HFF-Myc (cell line): ENCODE results near the gene SORCS2.

Experiments used
- DNase-seq: peaks from one replicate; pipeline ENCODE4 v3.0.0-alpha.2; 2011; ENCODE audit warnings: low read depth; ENCODE audit errors: extremely low read depth
- H3K4me3 ChIP-seq: replicated peaks from 2 replicates; pipeline ENCODE4 v1.5.1; 2011; ENCODE audit warnings: low read depth, mild to moderate bottlenecking, control low read depth, low read length
- TF ChIP-seq, protein P1 (sequence below): IDR thresholded peaks from 2 replicates; pipeline ENCODE4 v1.5.1; 2012; ENCODE audit warnings: mild to moderate bottlenecking, low read depth, low read length, control low read depth; ENCODE audit errors: missing control alignments

SORCS2 gene

GRCh38 chr4:7166981-7167700 is 25.2 kb upstream of the SORCS2 start:
- no peak for DNase-seq
- H3K4me3 ChIP-seq, result no peak overlapping the region
- TF ChIP-seq, protein P1, sequence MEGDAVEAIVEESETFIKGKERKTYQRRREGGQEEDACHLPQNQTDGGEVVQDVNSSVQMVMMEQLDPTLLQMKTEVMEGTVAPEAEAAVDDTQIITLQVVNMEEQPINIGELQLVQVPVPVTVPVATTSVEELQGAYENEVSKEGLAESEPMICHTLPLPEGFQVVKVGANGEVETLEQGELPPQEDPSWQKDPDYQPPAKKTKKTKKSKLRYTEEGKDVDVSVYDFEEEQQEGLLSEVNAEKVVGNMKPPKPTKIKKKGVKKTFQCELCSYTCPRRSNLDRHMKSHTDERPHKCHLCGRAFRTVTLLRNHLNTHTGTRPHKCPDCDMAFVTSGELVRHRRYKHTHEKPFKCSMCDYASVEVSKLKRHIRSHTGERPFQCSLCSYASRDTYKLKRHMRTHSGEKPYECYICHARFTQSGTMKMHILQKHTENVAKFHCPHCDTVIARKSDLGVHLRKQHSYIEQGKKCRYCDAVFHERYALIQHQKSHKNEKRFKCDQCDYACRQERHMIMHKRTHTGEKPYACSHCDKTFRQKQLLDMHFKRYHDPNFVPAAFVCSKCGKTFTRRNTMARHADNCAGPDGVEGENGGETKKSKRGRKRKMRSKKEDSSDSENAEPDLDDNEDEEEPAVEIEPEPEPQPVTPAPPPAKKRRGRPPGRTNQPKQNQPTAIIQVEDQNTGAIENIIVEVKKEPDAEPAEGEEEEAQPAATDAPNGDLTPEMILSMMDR, result no peak

GRCh38 chr4:7167706-7168105 is 24.6 kb upstream of the SORCS2 start:
- TF ChIP-seq, protein P1, result no peak

GRCh38 chr4:7168106-7168505 is 24.2 kb upstream of the SORCS2 start:
- no peak overlapping the region for H3K4me3 ChIP-seq
- TF ChIP-seq, protein P1, result no peak
- no peak for DNase-seq

More at GRCh38 chr4:7167706-7168105, 24.6 kb upstream of the SORCS2 start:
- no peak for DNase-seq
- H3K4me3 ChIP-seq, result no peak overlapping the region

DNA sequence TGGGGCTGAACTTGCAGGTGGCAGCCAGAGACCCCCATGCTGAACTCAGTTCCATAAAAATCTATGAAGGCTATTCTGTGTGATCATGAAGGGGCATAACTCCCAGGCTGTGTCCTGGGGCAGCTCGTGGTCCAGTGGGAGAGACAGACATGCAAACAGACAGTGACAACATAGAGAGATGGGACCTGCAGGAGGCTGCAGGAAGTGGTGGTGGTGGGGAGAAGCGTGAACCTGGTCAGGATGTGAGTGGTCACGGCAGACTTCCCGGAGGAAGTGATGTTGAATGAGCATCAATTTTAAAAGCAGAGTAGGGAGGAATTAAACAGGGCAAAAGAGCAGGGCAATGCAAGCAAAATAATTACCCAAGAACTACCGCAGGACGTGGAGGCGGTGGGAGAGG is 23.2 kb upstream of the SORCS2 start:
- TF ChIP-seq, protein P1, result no peak
- no peak for DNase-seq
- no peak overlapping the region for H3K4me3 ChIP-seq

DNA sequence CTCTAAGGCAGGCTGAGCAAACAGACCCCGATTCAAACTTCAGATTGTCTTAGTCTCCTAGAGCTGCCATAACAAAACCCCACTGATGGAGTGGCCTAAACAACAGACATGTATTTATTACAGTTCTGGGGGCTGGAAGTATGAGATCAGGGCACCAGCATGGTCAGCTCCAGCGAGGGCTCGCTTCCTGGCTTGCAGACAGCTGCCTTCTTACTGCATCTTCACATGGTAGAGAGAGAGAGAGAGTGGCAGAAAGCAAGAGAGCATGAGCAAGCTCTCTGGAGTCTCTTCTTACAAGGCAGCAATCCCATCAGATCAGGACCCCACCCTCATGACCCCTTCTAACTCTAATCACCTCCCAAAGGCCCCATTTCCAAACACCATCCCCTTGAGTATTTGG is 22.3 kb upstream of the SORCS2 start:
- no peak for DNase-seq
- TF ChIP-seq, protein P1, result no peak
- H3K4me3 ChIP-seq, result no peak overlapping the region

- DNase-seq, result no peak
- H3K4me3 ChIP-seq, result no peak overlapping the region
- TF ChIP-seq, protein P1, result no peak
Measured at GRCh38 chr4:7171191-7171900, 21.0 kb upstream of the SORCS2 start.

DNA sequence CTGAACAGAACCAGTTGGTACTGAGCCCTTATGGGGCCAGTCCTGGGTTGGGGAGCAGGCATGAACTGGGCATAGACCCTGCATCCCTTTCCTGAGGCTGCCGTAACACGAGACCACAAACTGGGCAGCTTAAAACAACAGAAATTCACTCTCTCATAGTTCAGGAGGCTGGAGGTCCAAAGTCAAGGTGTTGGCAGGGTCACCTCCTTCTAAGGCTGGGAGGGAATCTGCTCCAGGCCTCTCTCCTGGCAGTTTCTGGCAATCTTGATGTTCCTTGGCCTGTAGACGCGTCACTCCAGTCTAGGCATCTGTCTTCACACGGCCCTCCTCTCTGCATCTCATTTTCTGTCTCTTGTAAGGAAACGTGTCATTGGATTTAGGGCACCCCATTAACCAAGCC is 19.8 kb upstream of the SORCS2 start:
- TF ChIP-seq, protein P1, result no peak
- no peak overlapping the region for H3K4me3 ChIP-seq
- no peak for DNase-seq
